Retina (tissue), 1 donor: ENCODE measurements around the gene INTS4.
"Not testable (repeated sequence)": the region's sequence is repeated elsewhere in the genome, so short reads cannot be mapped to it uniquely, and the experiment has no call there.

Experiments
- DNase-seq: peaks from one replicate; pipeline ENCODE4 v3.0.0-alpha.2; 2016

Gene INTS4

DNA sequence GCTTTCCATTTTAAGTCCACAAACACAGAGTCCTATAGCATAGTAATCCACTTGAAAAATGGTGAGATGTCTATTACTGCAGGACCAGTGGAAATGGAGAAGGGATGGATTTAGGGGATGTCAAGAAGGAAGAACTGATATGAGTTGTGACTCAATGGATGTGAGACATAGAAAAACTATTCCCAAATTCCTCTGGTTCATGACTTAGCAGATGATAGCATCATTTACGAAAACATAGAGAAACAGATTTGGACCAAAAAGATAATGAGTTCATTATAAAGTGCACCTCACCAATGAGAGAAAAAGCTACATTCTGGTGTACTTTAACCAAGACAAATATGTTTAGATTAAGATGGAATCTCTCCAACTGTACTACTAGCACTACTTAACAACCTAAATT is 51.2 kb downstream of the INTS4 start:
- not testable (repeated sequence) for DNase-seq

DNA sequence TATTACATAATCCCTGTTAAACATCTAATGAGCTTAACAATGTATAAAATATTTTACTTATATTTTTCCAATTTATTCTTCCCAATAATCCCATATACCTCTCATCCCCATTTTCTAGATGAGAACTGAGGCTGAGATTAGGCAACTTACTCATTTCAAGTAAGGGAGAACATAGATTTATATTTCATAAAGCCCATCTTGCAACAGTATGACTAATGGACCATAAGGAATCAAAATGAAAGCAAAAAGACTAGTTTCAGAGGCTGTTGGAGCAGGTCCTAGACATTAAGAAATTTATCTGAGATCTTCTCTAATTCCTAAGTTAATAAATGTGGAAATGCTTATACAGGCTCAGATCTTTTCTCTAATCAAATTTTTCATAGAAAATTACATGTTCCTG is 52.0 kb downstream of the INTS4 start:
- not testable (repeated sequence) for DNase-seq

DNA sequence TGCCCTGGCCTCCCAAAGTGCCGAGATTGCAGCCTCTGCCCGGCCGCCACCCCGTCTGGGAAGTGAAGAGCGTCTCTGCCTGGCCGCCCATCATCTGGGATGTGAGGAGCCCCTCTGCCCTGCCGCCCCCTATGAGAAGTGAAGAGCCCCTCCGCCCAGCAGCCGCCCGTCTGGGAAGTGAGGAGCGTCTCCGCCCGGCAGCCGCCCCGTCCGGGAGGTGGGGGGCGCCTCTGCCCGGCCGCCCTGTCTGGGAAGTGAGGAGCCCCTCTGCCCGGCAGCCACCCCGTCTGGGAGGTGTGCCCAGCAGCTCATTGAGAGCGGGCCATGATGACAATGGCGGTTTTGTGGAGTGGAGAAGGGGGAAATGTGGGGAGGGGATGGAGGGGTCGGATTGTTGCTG is 60.9 kb downstream of the INTS4 start:
- DNase-seq: not testable (repeated sequence)

DNA sequence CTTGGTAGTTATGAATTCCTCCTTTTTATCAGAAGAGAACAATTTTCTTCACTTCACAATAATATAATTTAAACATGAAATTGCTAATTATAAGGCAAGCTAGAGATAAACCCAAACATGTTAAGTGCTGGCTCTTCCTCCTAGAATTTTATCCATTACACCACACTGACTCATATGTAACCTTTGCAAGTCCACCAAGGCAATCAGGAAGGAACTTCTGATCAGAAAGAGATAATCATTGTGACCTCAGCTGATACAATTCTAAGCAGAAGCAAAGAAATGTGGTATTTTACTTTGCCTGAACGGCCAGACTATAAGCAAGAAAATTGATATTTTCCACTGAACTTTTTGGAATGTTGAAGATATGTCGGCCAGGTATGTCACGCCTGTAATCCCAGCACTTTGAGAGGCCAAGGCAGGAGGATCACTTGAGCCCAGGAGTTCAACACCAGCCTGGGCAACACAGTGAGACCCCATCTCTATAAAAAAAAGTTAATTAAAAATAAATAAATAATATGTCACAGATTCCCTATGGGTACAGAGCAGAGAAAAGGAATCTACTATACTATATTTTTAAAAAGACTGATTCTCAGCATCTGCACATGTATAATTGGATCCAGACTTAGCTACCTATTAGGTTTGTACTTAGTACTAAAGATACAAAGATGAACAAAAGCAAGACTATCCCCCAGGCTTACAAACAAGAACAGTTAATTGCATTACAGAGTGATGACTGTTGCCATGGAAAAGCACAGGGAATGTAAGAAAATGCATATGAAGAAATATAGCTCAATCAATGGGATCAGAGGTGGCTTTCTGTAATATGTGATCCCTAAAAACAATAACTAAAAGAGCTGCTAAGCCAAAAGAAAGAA is 63.9 kb downstream of the INTS4 start:
- DNase-seq: not testable (repeated sequence)

DNA sequence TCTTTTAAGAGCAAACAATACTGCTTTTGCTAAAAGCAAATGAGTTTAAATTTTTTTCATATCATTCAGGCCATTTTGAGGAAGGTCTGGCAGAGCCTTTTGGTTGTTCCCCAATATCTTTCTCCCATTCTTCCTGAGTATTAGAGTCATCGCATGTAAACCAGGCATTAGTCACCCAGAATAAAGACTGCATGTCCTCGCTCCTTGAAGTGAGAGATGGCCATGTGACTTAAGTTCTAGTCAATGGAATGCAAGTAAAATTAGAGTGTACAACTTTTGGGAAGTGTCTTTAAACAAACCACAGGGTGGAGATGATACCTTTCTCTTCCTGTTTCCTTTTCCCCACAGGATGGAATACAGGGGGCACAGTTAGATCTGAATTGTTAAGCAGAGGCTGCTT is 76.8 kb downstream of the INTS4 start:
- DNase-seq: not testable (repeated sequence)

DNA sequence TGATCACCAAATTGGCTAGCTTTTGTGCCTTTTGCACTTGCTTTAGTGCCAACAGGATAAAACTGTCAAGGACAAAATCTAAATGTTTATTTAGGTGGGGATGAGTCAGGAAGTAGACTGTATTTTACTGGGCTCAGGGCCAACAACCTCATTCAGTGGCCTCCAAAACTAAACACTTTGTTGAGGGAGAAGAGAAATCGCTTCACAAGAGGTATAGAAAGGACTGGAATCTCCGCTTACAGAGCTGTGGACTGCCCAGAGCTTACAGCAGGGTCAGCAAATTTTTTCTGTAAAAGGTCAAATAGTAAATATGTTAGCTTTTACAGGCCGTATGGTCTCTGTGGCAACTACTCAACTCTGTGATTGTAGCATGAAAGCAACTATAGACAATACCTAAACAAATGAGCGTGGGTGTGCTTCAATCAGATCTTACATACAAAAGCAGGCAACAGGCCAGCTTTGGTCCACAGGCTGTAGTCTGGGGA is 80.1 kb downstream of the INTS4 start:
- not testable (repeated sequence) for DNase-seq

DNA sequence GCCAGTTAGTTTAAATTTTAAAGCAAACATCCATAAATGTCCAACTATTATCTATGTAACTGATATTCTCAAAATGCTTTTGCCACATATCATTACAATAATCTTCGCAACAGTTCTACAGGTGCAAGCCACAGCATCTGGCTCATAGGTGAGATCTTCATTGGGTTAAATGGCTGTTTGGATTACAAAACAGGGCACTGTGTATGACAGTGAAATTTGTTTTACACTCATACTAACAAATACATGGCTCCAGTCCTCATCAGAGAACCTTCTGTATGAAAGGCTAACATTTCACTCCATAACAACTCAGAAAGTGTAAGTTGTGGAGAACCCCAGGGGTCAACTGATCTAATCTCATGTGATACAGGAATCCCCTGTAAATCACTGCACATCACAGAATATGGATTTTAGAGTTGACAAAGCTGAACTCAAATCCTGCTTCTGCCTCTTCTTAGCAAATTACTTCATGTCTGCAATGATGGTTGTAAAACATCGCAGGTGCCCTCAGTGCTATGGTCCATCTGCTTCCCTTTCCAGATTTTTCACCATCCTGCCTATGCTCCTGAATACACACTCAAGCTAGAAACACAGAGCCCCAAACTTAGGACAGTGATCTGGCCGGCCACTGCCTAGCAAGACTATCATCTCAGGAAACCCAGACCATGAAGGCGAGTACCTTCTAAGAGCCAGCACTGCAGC is 80.7 kb downstream of the INTS4 start:
- not testable (repeated sequence) for DNase-seq

DNA sequence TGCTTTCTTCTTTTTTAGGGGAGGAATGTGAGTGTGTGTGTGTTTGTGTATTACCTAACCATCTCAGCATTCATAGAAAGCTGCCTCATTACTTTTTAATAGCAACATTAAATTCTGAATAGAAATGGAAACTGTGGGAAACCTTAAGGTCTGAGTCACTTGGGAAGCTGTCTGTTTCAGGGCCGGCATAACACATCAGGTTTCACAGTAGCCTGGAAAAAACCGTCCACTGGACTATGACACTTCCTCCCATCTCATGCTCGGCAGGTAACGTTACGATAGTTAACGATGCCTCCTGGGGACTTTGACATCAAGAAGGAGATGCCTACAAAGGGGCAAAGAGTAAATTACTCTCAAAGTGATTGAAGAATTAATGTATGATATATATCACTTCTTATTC is 83.6 kb downstream of the INTS4 start:
- not testable (repeated sequence) for DNase-seq

DNA sequence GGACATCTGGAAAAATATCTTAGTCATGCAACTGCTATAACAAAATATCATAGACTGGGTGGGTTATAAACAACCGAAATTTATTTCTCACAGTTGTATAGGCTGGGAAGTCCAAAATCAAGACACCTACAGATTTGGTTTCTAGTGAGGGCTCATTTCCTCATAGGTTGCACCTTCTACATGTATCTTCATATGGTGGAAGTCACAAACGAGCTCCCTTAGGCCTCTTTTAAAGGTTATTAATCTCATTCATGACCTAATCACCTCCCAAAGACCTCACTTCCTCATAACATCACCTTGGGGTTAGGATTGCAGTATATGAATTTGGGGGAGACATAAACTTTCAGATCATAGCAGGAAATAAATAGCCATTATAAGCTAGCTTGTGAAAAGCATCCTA is 85.2 kb downstream of the INTS4 start:
- no peak for DNase-seq

DNA sequence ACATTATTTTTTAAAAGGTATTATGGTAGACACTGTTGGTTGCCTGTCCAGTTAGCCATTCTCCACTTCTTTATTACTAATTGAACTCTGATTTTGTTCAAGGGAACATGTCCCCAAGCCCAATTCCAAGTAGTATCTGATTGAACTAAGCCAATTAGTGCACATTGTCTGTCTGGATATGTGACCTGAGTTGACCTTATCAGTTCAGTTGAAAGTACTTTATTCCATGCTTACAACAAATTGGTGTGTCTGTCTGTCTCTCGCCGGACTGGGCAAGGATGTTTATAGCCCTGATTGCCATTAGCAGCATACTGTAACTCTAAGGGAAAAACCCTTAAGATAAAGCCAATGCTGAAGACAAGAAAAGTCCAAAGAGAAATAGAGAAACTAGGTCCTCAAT is 85.6 kb downstream of the INTS4 start:
- DNase-seq: no peak

DNA sequence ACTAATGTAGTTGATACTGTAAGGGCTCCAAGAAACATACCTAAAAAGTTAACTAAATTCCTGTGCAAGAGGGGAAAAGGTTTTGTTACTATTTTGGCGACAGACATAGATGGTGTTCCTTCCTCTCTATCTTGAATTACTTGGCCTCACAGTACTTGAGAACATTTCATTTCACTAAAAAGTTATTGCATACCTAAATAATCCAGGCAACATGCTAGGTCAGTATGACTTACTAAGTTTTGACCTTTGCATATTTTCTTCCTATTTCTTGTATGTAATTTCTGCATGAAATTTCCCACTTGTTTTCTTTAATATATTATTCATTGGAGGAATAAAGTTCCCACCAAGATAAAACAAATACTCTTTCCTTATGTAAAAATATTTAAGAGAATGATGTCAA is 99.5 kb downstream of the INTS4 start:
- not testable (repeated sequence) for DNase-seq

DNA sequence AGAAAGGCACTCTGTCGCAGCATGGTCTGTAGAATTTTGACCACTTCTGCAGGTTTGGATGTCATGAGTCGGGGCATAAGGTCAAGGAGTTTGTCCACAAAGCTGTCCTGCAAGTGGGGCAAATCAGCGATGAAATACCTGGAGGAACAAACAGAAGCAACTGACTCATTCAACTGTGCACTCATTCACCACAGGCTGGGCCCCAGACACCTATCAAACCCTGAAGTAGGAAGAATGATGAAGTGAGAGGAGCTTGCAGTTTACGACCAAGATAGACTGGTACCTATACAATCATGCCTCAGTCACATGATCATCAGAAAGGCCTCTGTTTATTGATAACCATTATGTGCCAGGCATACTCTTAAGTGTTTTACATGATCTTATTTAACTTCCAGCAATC is 102.8 kb downstream of the INTS4 start:
- not testable (repeated sequence) for DNase-seq

DNA sequence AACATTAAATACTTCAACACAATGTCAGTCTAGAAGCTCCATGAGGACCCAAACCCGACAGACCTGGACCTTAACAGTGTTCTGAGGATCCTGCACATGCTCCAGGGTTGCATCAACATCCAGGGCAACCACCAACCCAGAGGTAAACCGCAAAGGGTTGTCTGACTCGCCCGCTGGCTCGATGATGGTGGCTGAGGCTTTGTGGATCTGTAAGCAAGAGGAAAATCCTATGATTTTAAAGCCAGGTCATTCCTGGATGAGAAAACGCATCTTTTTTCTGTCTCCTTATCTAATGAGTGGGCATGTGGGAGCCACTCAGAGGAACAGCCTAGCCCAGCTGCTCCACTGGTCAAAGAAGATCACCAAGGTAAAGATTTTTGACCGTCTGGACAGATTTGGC is 103.2 kb downstream of the INTS4 start:
- DNase-seq: not testable (repeated sequence)

DNA sequence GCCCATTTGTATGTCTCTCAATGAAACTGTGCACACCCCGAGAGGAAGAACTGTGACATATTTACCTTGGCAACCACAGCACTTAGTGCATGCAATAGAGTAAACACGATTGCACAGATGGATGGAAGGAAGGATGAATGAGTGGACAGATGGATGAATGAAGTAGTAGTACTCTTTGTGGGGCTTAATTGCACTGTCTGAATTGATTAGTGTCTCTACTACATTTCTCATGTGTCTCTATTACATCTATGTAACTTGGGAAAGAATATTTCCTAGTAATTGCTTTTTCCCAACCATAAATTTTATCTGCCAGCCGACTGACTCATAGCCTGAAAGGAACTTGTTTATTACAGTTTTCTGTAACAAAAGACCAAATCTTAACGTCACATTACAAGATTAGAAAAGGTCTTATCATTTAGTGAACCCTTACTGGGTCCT is 103.8 kb downstream of the INTS4 start:
- not testable (repeated sequence) for DNase-seq

DNA sequence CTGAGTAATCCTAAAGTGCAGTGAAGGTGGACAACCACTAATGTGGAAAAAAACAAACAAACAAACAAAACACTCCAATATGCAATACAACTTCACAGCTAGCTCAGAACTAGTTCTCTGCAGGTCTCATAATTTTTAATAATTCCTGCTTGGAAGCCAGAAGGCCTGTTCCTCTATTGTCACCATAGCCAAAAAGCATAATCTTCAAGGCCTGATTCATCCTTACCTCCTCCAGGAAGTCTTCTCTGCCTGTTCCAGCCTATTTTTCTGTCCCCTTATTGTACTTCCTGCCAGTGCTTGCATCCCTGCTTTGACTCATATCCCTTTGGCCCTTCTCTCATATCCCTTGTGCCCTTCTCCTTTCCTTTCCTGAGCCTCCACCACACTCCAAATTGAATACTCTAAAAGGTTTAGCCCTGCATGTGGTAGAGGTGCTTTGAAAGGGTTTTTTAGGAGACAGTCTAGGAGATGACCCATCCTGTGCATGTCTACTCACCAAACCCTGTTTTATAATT is 104.3 kb downstream of the INTS4 start:
- not testable (repeated sequence) for DNase-seq

DNA sequence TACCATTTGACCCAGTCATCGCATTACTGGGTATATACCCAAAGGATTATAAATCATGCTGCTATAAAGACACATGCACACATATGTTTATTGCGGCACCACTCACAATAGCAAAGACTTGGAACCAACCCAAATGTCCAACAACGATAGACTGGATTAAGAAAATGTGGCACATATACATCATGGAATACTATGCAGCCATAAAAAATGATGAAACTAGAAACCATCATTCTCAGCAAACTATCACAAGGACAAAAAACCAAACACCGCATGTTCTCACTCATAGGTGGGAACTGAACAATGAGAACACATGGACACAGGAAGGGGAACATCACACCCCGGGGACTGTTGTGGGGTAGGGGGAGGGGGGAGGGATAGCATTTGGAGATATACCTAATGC is 105.4 kb downstream of the INTS4 start:
- not testable (repeated sequence) for DNase-seq

DNA sequence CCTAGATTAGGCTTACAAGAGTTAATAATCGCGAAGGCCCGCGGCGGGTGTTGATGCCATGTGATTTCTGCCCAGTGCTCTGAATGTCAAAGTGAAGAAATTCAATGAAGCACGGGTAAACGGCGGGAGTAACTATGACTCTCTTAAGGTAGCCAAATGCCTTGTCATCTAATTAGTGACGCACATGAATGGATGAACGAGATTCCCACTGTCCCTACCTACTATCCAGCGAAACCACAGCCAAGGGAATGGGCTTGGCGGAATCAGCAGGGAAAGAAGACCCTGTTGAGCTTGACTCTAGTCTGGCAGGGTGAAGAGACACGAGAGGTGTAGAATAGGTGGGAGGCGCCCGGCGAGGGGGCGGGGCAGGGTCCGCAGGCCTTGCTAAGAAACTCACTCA is 108.1 kb downstream of the INTS4 start:
- no peak for DNase-seq

DNA sequence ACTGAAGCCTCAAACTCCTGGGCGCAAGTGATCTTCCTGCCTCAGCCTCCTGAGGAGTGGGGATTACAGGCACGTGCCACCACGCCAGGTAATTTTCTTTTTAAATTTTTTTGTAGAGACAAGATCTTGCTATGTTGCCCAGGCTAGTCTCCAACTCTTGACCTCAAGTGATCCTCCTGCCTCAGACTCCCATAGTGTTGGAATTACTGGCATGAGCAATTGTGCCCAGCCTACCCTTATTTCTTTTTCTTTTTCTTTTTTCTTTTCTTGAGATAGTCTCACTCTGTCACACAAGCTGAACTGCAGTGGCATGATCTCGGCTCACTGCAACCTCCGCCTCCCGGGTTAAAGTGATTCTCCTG is 109.7 kb downstream of the INTS4 start:
- DNase-seq: no peak

DNA sequence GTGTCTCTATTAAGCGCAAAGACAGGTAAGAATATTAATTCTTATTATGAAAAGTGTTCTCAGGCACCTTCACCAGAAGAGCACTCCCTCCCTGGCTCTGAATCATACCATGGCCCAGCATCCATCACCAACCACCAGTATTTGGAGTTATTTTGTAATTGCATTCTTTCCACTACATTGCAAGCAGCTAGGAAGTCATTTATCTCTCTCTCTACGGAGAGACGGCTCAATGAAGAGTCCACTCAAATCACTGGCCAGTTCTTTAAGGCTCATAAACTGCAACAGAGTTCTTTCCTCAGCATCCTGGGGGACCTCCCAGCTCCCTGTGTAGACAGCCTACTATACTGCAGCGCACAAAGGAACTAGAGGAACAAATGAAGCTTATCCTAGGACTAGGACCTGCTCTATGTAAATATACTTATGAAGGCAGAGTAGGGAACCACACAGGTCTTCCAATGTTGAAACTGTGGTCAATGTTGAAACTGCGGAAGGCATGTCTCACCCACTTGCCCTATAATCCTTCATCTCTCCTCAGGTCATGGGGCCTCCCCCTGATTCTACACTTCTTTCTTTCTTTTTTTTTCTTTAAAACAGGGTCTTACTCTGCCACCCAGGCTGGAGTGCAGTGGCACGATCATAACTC is 110.2 kb downstream of the INTS4 start:
- no peak for DNase-seq

DNA sequence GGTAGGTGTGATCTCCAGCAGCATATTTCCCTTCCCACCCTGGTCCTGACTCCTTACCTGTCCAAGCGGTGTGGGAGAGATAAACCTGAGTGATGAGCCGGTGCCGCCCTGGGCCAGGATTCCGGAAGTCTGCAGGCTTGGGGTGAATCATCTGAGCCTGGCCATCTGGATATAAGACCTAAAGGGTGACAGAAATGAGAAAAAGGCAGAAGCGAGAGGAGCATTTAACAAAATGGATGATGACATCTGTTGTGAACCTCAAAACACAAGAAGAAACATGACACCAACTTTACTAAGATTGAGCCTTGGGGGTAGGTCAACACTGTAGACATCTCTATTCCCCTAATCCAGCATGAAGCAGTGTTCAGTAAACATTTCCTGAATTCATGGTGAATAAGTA is 110.7 kb downstream of the INTS4 start:
- no peak for DNase-seq

DNA sequence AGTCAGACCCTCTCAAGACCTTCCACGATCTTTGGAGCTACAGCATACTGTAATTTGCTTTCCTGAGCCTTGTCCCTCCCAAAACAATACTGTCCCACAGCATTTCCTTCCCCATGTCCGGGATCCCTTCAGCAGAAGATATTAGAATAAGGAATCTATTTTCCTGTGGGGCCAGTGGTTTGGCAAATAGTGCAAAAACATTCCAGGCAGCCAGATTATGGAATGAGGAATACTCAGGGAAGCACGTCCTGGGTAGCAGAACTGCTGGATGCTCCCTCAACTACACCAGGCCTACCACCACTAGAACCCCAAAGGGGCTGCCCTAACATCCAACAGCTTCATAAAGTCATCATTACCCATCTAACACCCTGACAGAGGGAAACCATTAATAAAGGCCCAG is 112.1 kb downstream of the INTS4 start:
- DNase-seq: no peak

DNA sequence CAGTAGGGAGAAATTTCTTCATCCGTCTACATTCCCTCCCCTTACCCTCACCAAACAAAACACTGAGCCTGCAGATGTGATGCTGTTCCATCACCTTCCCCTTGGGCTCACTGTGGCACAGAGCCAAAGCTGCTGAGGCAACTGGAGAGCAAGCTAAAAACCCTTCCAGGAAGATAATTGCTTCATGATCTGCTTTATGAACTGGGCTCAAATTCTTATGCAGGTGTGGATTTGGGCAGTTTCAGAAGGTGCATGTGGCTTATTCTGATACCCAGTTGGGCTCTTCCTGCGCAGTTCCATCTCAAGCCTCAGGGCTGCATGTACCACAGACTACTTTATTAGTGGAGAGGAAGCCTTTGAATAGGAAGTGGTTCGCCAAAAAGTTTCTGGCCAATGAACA is 115.2 kb downstream of the INTS4 start:
- DNase-seq: no peak

DNA sequence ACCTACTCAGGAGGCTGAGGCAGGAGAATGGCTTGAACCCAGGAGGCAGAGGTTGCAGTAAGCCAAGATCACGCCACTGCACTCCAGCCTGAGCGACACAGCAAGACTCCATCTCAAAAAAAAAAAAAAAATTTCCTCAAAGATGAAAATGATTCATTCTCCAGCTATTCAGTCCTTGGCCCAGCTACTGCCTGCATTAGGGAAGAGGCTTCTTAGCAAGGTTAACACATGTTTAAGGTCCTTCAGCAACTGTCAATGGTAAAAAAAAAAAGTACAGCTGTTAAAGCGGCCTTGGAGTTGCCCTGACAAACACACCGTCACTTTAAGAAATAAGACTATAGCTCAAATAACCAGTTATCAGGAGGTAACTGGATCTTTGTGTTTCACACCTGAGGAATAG is 116.2 kb downstream of the INTS4 start:
- DNase-seq: not testable (repeated sequence)
